ENCODE results near the gene SV2B.

- no peak for TF ChIP-seq CTCF (IDR thresholded peaks at IDR 0.05; ENCODE audit: insufficient read depth, low read length, poor library complexity, severe bottlenecking)
- no peak for TF ChIP-seq EZH2phosphoT487 (conservative IDR thresholded peaks at IDR 0.05; ENCODE audit: low read length)
These were observed 26.0 kb downstream of the SV2B start for GRCh38 chr15:91126080-91126479.

Data from SU-DHL-6 (cell line).